ENCODE data around the gene NSUN2.

Gene NSUN2

GRCh38 chr5:6598351-6598900 lies 34.4 kb downstream of the NSUN2 start:
- H3K4me3 ChIP-seq (ENCODE audit: low read depth, low read length), result no peak overlapping the region
- no peak for DNase-seq (ENCODE audit: low read depth)
- TF ChIP-seq CTCF (conservative IDR thresholded peaks at IDR 0.05; ENCODE audit: low read depth, low read length), result no peak

- TF ChIP-seq CTCF (conservative IDR thresholded peaks at IDR 0.05; ENCODE audit: low read depth, low read length), result no peak
- H3K4me3 ChIP-seq (ENCODE audit: low read depth, low read length), result no peak overlapping the region
- DNase-seq (ENCODE audit: low read depth), result no peak
Measured at GRCh38 chr5:6597557-6597956, 35.3 kb downstream of the NSUN2 start.

- no peak overlapping the region for H3K4me3 ChIP-seq (ENCODE audit: low read depth, low read length)
- DNase-seq (ENCODE audit: low read depth), result no peak
- no peak for TF ChIP-seq CTCF (conservative IDR thresholded peaks at IDR 0.05; ENCODE audit: low read depth, low read length)
Measured at GRCh38 chr5:6596388-6596787, 36.5 kb downstream of the NSUN2 start.

GRCh38 chr5:6595405-6595804 lies 37.4 kb downstream of the NSUN2 start:
- TF ChIP-seq CTCF (conservative IDR thresholded peaks at IDR 0.05; ENCODE audit: low read depth, low read length), result no peak
- no peak overlapping the region for H3K4me3 ChIP-seq (ENCODE audit: low read depth, low read length)
- DNase-seq (ENCODE audit: low read depth), result no peak

- H3K4me3 ChIP-seq (ENCODE audit: low read depth, low read length), result no peak overlapping the region
- no peak for DNase-seq (ENCODE audit: low read depth)
- TF ChIP-seq CTCF (conservative IDR thresholded peaks at IDR 0.05; ENCODE audit: low read depth, low read length), result no peak
Measured at GRCh38 chr5:6594066-6594465, 38.8 kb downstream of the NSUN2 start.

- no peak for DNase-seq (ENCODE audit: low read depth)
- TF ChIP-seq CTCF (conservative IDR thresholded peaks at IDR 0.05; ENCODE audit: low read depth, low read length), result no peak
- no peak overlapping the region for H3K4me3 ChIP-seq (ENCODE audit: low read depth, low read length)
Measured at GRCh38 chr5:6593148-6594016, 39.5 kb downstream of the NSUN2 start.

- no peak for TF ChIP-seq CTCF (conservative IDR thresholded peaks at IDR 0.05; ENCODE audit: low read depth, low read length)
- peak; percentile 74 for DNase-seq (ENCODE audit: low read depth)
Measured at GRCh38 chr5:6592601-6593000, 40.2 kb downstream of the NSUN2 start.

More at GRCh38 chr5:6592601-6593000, 40.2 kb downstream of the NSUN2 start:
- H3K4me3 ChIP-seq (ENCODE audit: low read depth, low read length), result no peak overlapping the region

All from choroid plexus epithelial cell (primary cell).